GM19395 (cell line): ENCODE results near the gene THOC6.

Experiments
- ATAC-seq: cut with Tn5 transposase; IDR thresholded peaks from one replicate; pipeline ENCODE4 v1.9.1; 2021; ENCODE audit warnings: mild to moderate bottlenecking, moderate library complexity; ENCODE audit not compliant: unreplicated experiment

The THOC6 gene

GRCh38 chr16:3023669-3024478 lies at the start of gene THOC6, which contains the start of gene HCFC1R1:
TSS of gene THOC6 (plus strand) at chr16:3024035. CDS start at chr16:3024327, 292 bp downstream.
TSS of gene HCFC1R1 (minus strand) at chr16:3023942. CDS start at chr16:3023941, 1 bp downstream.
- ATAC-seq: peak; percentile 76

DNA sequence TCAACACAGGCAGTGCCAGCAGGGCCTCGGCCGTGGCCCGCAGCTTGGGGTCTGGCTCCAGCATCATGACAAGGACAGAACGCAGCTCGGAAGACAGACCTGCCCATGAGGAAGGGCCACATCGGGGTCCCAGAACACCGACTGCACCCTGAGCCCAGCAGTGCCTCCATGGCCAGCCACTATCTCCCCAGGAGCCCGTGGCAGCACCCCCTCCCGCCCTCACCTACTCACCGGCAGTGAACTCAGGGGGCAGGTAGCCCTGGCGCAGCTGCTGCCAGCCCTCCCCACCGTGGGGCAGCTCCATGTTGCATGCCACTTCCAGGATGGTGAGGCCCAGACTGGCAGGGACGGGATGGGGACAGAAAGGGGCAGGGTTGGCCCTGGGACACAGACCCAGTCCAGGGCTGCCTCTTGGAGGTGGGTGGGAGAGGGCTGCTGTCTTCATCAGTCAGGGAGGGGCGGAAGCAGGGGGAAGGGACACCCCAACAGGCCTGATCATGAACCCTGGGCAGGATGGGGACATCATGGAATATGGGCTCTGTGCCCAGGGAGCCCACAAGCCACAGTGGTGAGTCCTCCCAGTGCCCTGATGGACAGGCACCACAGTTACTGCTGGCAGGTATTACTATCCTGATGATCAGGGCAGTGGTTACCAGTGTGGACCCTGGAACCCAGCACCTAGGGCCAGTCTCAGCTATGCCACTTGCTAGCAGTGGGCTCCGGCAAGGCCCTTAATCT lies 49.3 kb upstream of the THOC6 start:
- ATAC-seq: no peak

- no peak for ATAC-seq
Observed at GRCh38 chr16:2975161-2975795, 48.6 kb upstream of the THOC6 start.

DNA sequence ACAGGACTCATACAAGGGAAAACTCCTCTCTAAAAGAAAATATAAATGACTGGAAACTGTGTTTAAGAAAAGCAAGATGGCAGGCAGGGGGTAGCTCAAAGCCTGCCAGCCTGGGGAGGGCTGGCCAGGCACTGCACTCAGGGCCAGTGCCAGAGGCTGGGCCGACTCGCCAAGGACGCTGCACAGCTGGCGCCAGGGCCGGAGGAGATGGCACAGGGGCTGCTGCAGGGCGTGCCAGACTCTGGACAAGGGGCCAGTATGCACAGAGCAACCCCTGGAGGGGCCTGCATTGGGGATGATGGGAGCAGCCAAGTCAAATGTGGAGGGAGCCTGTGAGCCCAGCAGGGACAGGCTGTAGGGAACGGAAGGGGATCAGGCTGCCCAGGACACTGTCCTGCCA lies 47.6 kb upstream of the THOC6 start:
- no peak for ATAC-seq

- ATAC-seq: no peak
Observed at GRCh38 chr16:2976673-2977072, 47.2 kb upstream of the THOC6 start.

DNA sequence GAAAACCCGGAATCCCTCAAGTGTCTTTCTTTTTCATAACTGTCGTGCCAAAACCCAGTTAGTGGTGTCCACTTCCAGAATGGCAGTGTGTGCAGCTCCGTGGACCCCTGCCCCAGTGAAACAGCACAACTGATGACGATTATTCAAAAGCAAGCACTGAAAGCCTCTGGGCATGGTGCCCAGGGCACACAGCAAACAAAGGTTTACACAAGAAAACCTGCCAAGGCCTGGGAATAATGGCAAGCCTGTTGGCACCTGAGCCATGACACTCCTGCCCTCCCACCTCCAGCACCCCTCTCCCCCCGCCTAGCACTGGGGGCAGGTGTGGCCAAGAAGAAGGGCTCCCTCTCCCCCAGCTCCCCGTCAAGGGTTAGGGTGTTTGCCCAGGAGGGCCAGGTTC lies 46.4 kb upstream of the THOC6 start:
- no peak for ATAC-seq

- ATAC-seq: no peak
Observed at GRCh38 chr16:2979669-2980226, 44.1 kb upstream of the THOC6 start.

- ATAC-seq: peak; percentile 74
Observed at GRCh38 chr16:2980227-2981176, 43.3 kb upstream of the THOC6 start, which contains the start of gene PKMYT1. TSS of gene PKMYT1 (minus strand) at chr16:2980446. CDS start at chr16:2979657, 789 bp downstream.

DNA sequence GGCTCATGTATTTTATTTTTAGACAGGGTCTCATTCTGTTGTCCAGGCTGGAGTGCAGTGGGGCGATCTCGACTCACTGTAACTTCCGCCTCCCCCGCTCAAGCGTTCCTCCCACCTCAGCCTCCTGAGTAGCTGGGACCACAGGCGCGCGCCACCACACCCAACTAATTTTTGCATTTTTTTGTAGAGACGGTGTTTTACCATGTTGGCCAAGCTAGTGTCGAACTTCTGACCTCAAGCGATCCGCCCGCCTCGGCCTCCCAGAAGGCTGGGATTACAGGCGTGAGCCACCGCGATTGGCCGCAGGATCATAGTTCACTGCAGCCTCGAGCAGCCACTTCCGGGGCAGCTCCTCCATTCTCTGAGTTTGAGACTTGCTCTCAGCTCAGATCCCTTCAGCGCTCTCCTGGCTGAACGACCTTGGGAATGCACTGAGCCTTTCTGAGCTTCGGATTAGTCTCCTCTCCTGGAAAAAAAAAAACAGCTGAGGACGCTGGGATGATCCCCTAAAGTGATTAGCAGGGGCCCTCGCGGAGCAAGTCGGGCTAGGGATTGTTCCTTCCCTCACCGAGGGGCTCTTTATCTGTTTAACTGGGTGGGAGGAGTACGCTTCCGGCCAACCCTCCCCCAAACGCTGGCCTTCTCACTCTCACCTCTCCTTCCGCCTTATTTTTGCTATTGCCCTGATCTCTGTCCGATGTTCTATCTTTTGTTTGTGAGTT lies 42.5 kb upstream of the THOC6 start:
- ATAC-seq: no peak

GRCh38 chr16:2981899-2982250 lies 42.0 kb upstream of the THOC6 start:
- ATAC-seq: no peak

DNA sequence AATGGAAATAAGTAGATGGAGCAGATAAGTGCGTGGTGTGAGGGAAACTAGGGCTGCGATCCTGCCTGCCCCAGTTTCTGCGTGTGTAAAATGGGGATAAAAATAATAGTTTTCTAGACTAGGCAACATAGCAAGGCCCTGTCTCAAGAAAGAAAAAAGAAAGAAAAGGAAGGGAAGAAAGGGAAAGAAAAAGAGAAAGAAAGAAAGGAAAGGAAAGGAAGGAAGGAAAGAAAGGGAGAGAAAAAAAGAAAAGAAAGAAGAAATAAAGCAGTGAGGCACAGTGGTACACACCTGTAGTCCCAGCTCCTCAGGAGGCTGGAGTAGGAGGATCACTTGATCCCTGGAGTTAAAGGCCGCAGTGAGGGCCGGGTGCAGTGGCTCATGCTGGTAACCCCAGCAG lies 41.4 kb upstream of the THOC6 start:
- ATAC-seq: no peak

GRCh38 chr16:2983706-2984136 lies 40.1 kb upstream of the THOC6 start:
- ATAC-seq: no peak

- no peak for ATAC-seq
Observed at GRCh38 chr16:2985462-2985861, 38.4 kb upstream of the THOC6 start.

DNA sequence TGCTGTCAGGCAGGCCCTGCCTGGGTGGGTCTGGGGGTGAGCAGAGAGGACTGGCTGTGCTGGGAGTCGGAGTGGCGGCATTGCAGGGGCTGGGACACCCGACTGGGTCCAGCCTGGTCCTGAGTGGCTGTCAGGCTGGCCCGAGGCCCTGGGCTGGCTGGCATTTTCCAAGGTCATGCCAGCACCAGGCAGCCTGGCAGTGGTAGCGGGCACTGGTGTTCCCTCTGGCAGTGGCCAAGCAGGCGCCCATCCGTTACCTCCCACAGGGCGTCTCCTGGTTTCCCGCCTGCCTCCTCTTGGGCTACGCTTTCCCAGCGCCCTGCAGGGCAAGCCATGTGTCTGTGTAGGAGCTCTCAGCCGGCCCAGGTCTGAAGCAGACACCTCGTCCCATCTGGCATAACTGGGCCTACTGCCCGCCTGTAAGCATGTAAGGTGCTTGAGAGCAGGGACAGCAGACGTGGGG lies 37.9 kb upstream of the THOC6 start:
- no peak for ATAC-seq

- ATAC-seq: no peak
Observed at GRCh38 chr16:2986623-2987188, 37.1 kb upstream of the THOC6 start.

DNA sequence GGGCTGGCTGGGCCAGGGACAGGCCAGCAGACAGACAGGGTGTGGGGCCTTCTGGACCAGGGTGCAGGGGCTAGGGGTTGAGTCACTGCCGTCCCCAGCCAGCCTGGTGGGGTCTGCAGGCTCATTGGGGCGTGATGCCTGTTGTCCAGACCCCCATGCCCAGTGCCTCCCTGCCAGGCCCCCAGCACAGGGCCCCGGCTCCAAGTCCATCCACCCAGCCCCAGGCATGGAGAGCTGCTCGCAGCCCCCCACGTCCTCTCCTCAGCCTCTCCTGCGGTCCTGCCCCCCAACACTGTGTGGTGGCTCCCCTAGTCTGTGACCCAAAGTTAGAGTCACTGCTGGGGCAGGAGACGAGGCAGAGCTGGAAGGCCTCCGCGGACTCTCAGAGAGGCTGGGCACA lies 36.5 kb upstream of the THOC6 start:
- no peak for ATAC-seq

DNA sequence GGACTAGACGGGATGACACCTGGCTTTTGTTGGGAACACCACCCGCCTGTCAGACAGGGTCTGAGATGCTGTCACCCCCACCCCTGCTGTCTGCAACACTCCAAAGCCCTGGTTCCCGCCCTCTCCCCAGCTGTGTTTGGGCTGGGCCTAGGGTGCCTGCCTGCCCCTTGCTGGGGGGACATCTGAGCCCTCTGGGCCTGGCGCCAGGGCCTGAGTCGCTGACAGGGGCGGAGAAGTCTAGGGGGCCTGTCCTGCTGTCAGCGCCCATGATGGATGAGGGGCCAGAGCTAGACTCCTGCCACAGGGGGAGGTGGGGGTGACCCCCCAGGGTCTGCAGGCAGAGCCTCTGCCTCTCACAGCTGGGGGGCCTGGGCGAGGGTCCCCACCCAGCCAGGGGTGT lies 36.0 kb upstream of the THOC6 start:
- ATAC-seq: no peak

GRCh38 chr16:2988590-2989099 lies 35.2 kb upstream of the THOC6 start:
- ATAC-seq: no peak

- no peak for ATAC-seq
Observed at GRCh38 chr16:2990891-2991290, 32.9 kb upstream of the THOC6 start.
